Activated T-cell treated with anti-CD3 and anti-CD28 coated beads, Interleukin-2, amount 50 U/mL, for 72 hours (primary cell): ENCODE measurements around the gene AMY2B. TPM values are rescaled to one million over a fixed set of nuclear protein-coding genes. Genes with fewer than 3 reads are reported as not detected.
A peak's percentile ranks its signal among the peaks of the same experiment; 100 is the strongest.
"Not testable (repeated sequence)": the region's sequence is repeated elsewhere in the genome, so short reads cannot be mapped to it uniquely, and the experiment has no call there.

ENCODE experiments used
- ATAC-seq, 2 donors: fragments of 150-1000 bp; cut with Tn5 transposase; replicated peaks in 1 of 2; 2 replicates each; pipeline ENCODE4 v1.10.0; 2021; ENCODE audit warnings: moderate library complexity in 2 of 2, mild to moderate bottlenecking in 1 of 2
- DNase-seq, 2 donors: peaks; one replicate each; pipeline ENCODE4 v3.0.0; 2021 to 2022; ENCODE audit warnings: mixed read lengths in 1 of 2
- H3K27ac Mint-ChIP-seq: one replicate; pipeline ENCODE4 v1.8.0; 2022; ENCODE audit warnings: mild to moderate bottlenecking, moderate library complexity, mixed read lengths
- H3K27me3 Mint-ChIP-seq: one replicate; pipeline ENCODE4 v1.8.0; 2022; ENCODE audit warnings: low read depth, mixed read lengths
- H3K36me3 Mint-ChIP-seq, 2 donors: one replicate each; pipeline ENCODE4 v1.8.0; 2022; ENCODE audit warnings: mixed read lengths in 2 of 2, mild to moderate bottlenecking in 1 of 2; ENCODE audit not compliant: insufficient read depth in 2 of 2
- H3K4me1 Mint-ChIP-seq: one replicate; pipeline ENCODE4 v1.8.0; 2022; ENCODE audit warnings: low read depth, mixed read lengths
- H3K4me3 Mint-ChIP-seq, 2 donors: one replicate each; pipeline ENCODE4 v1.8.0; 2022; ENCODE audit warnings: mild to moderate bottlenecking in 2 of 2, mixed read lengths in 2 of 2, moderate library complexity in 2 of 2
- H3K9me3 Mint-ChIP-seq, 2 donors: one replicate each; pipeline ENCODE4 v1.8.0; 2022; ENCODE audit warnings: mixed read lengths in 2 of 2
- total RNA-seq, 2 donors: library from RNA; stranded (reverse); gene quantifications; one replicate each; pipeline ENCODE4 v1.2.3, GENCODE V29; 2022

Gene AMY2B
- total RNA-seq = 10 to 100 TPM; 12.9 to 14.2 TPM

GRCh38 chr1:103571289-103571688 lies at the start of gene AMY2B:
AMY2B (plus strand) TSS chr1:103571589; CDS start chr1:103571603, 14 bp downstream.
- not testable (repeated sequence) for H3K27me3 Mint-ChIP-seq, H3K4me3 Mint-ChIP-seq, H3K36me3 Mint-ChIP-seq, H3K4me1 Mint-ChIP-seq, ATAC-seq, DNase-seq, H3K27ac Mint-ChIP-seq, H3K9me3 Mint-ChIP-seq

GRCh38 chr1:103523346-103523745 lies 48.0 kb upstream of the AMY2B start:
- DNase-seq = no peak
- H3K4me3 Mint-ChIP-seq = no peak overlapping the region
- no peaks in the 10 kb centered on the region for H3K9me3 Mint-ChIP-seq
- peaks cover 27% of the 10 kb centered on the region for H3K4me1 Mint-ChIP-seq
- ATAC-seq = no peak
- H3K27ac Mint-ChIP-seq = no peak overlapping the region
- peaks cover 2 to 5% of the 10 kb centered on the region in 2 donors for H3K36me3 Mint-ChIP-seq
- peaks cover 8% of the 10 kb centered on the region for H3K27me3 Mint-ChIP-seq

GRCh38 chr1:103525114-103525606 lies 46.2 kb upstream of the AMY2B start:
- Mint-ChIP-seq H3K27me3 (peaks cover 8% of the 10 kb centered on the region), H3K27ac (no peak overlapping the region), H3K36me3 (peaks cover 4 to 13% of the 10 kb centered on the region in 2 donors), H3K4me1 (peaks cover 44% of the 10 kb centered on the region), H3K9me3 (no peaks in the 10 kb centered on the region), H3K4me3 (peak overlapping the region; percentile 78 to 86)
- ATAC-seq (peak; percentile 53 to 56), DNase-seq (no peak)

GRCh38 chr1:103525607-103526507 lies 45.5 kb upstream of the AMY2B start, which contains the start of gene RNPC3:
RNPC3 (plus strand) TSS chr1:103525699; CDS start chr1:103526071, 372 bp downstream.
- ATAC-seq (peak; percentile 67), DNase-seq (peak; percentile 81 to 84)
- peaks cover 6 to 16% of the 10 kb centered on the region in 2 donors for H3K36me3 Mint-ChIP-seq
- H3K9me3 Mint-ChIP-seq = no peaks in the 10 kb centered on the region
- peaks cover 50% of the 10 kb centered on the region for H3K4me1 Mint-ChIP-seq
- peak within 1 kb of the TSS; percentile 99 for H3K27ac Mint-ChIP-seq
- peak within 1 kb of the TSS; percentile 88 to 97 for H3K4me3 Mint-ChIP-seq
- peaks cover 8% of the 10 kb centered on the region for H3K27me3 Mint-ChIP-seq

- no peaks in the 10 kb centered on the region for H3K9me3 Mint-ChIP-seq
- peak overlapping the region; percentile 88 to 97 for H3K4me3 Mint-ChIP-seq
- H3K27me3 Mint-ChIP-seq = peaks cover 8% of the 10 kb centered on the region
- peak overlapping the region; percentile 93 for H3K27ac Mint-ChIP-seq
- peaks cover 15 to 27% of the 10 kb centered on the region in 2 donors for H3K36me3 Mint-ChIP-seq
- DNase-seq (no peak), ATAC-seq (peak in 1 of 2 donors; percentile 18)
- peaks cover 62% of the 10 kb centered on the region for H3K4me1 Mint-ChIP-seq
Observed at GRCh38 chr1:103527331-103527730, 44.1 kb upstream of the AMY2B start.

- Mint-ChIP-seq H3K4me1 (peaks cover 62% of the 10 kb centered on the region), H3K4me3 (peak overlapping the region in 1 of 2 donors; percentile 17), H3K36me3 (peaks cover 15 to 29% of the 10 kb centered on the region in 2 donors), H3K9me3 (no peaks in the 10 kb centered on the region), H3K27ac (no peak overlapping the region), H3K27me3 (peaks cover under 1% of the 10 kb centered on the region)
- DNase-seq (peak; percentile 60 to 72), ATAC-seq (peak; percentile 80 to 82)
Observed at GRCh38 chr1:103529746-103530145, 41.6 kb upstream of the AMY2B start.

- ATAC-seq = no peak
- Mint-ChIP-seq H3K27ac (no peak overlapping the region), H3K9me3 (no peaks in the 10 kb centered on the region), H3K4me3 (no peak overlapping the region), H3K4me1 (peaks cover 7% of the 10 kb centered on the region), H3K36me3 (peaks cover 3 to 20% of the 10 kb centered on the region in 2 donors), H3K27me3 (no peaks in the 10 kb centered on the region)
- DNase-seq = no peak
Observed at GRCh38 chr1:103538226-103538625, 33.2 kb upstream of the AMY2B start.

GRCh38 chr1:103541431-103541830 lies 30.0 kb upstream of the AMY2B start:
- no peak for ATAC-seq
- no peak overlapping the region for H3K4me3 Mint-ChIP-seq

GRCh38 chr1:103546496-103546895 lies 24.9 kb upstream of the AMY2B start:
- DNase-seq (no peak), ATAC-seq (no peak)
- Mint-ChIP-seq H3K27ac (no peak overlapping the region), H3K4me1 (no peaks in the 10 kb centered on the region), H3K36me3 (peaks cover 9 to 36% of the 10 kb centered on the region in 2 donors), H3K4me3 (no peak overlapping the region), H3K9me3 (no peaks in the 10 kb centered on the region), H3K27me3 (no peaks in the 10 kb centered on the region)

More at GRCh38 chr1:103541431-103541830, 30.0 kb upstream of the AMY2B start:
- no peaks in the 10 kb centered on the region for H3K9me3 Mint-ChIP-seq
- peak overlapping the region; percentile 65 for H3K27ac Mint-ChIP-seq
- no peaks in the 10 kb centered on the region for H3K4me1 Mint-ChIP-seq
- no peak for DNase-seq
- H3K27me3 Mint-ChIP-seq = no peaks in the 10 kb centered on the region
- peaks cover 3 to 32% of the 10 kb centered on the region in 2 donors for H3K36me3 Mint-ChIP-seq

GRCh38 chr1:103547840-103548239 lies 23.5 kb upstream of the AMY2B start:
- Mint-ChIP-seq H3K36me3 (peaks cover 7 to 35% of the 10 kb centered on the region in 2 donors), H3K27ac (no peak overlapping the region), H3K9me3 (no peaks in the 10 kb centered on the region), H3K4me1 (no peaks in the 10 kb centered on the region), H3K4me3 (no peak overlapping the region), H3K27me3 (no peaks in the 10 kb centered on the region)
- DNase-seq (no peak), ATAC-seq (no peak)

- Mint-ChIP-seq H3K9me3 (no peaks in the 10 kb centered on the region), H3K4me3 (no peak overlapping the region), H3K27ac (no peak overlapping the region), H3K27me3 (no peaks in the 10 kb centered on the region), H3K36me3 (peaks cover 0 to 7% of the 10 kb centered on the region in 2 donors), H3K4me1 (peaks cover 9% of the 10 kb centered on the region)
- DNase-seq = no peak
- ATAC-seq = no peak
Observed at GRCh38 chr1:103560427-103560826, 11.0 kb upstream of the AMY2B start.

GRCh38 chr1:103561124-103561523 lies 10.3 kb upstream of the AMY2B start:
- H3K27ac Mint-ChIP-seq, H3K9me3 Mint-ChIP-seq, DNase-seq, ATAC-seq, H3K4me3 Mint-ChIP-seq, H3K4me1 Mint-ChIP-seq, H3K36me3 Mint-ChIP-seq, H3K27me3 Mint-ChIP-seq: not testable (repeated sequence)

- no peak for DNase-seq
- Mint-ChIP-seq H3K27me3 (no peaks in the 10 kb centered on the region), H3K27ac (peak overlapping the region; percentile 57), H3K4me3 (no peak overlapping the region), H3K4me1 (peaks cover 9% of the 10 kb centered on the region), H3K9me3 (peaks cover 0 to 3% of the 10 kb centered on the region in 2 donors), H3K36me3 (no peaks in the 10 kb centered on the region)
- ATAC-seq = no peak
Observed at GRCh38 chr1:103561643-103562395, 9.6 kb upstream of the AMY2B start.
